HepG2 (cell line): ENCODE measurements around the gene HMGN4. TPM values are rescaled to one million over a fixed set of nuclear protein-coding genes. Genes with fewer than 3 reads are reported as not detected.
A peak's percentile ranks its signal among the peaks of the same experiment; 100 is the strongest.

ENCODE experiments used
- ARNT2 ChIP-seq: sonication (generic); formaldehyde crosslinking; IDR thresholded peaks from 2 replicates; pipeline ENCODE4 v1.8.0; 2022; ENCODE audit warnings: mild to moderate bottlenecking, low read depth, missing genetic modification reagents, moderate library complexity
- ATM ChIP-seq: fragments of 450-650 bp; IDR thresholded peaks from 2 replicates; pipeline ENCODE4 v1.7.1; 2017; ENCODE audit warnings: mild to moderate bottlenecking, borderline replicate concordance
- CENPX ChIP-seq: sonication (generic); formaldehyde crosslinking; IDR thresholded peaks from 2 replicates; pipeline ENCODE4 v1.9.0; 2021; ENCODE audit warnings: mild to moderate bottlenecking, missing genetic modification reagents, moderate library complexity
- CHD4 ChIP-seq: fragments of 200-600 bp; sonication (generic); IDR thresholded peaks from 2 replicates; pipeline ENCODE4 v1.7.0; 2017; ENCODE audit warnings: mild to moderate bottlenecking, low read length, borderline replicate concordance
- FOXA1 ChIP-seq, 2 experiments: fragments of 450-650 bp in 1 of 2; sonication (generic) in 1 of 2; formaldehyde crosslinking in 1 of 2; IDR thresholded peaks; 2 replicates each; pipeline versions ENCODE4 v1.4.0 to v1.6.1; 2016 to 2020; ENCODE audit warnings: missing genetic modification reagents in 1 of 2
- GLI4 ChIP-seq: sonication (generic); formaldehyde crosslinking; IDR thresholded peaks from 2 replicates; pipeline ENCODE4 v1.5.1; 2020; ENCODE audit warnings: missing genetic modification reagents, mild to moderate bottlenecking, moderate library complexity, borderline replicate concordance
- HDAC2 ChIP-seq: sonication (generic); formaldehyde crosslinking; IDR thresholded peaks from 2 replicates; pipeline ENCODE4 v1.4.0; 2020; ENCODE audit warnings: missing genetic modification reagents
- HNF4A ChIP-seq: sonication (generic); formaldehyde crosslinking; IDR thresholded peaks from 2 replicates; pipeline ENCODE4 v1.4.0; 2020; ENCODE audit warnings: missing genetic modification reagents
- HNF4G ChIP-seq, 2 experiments: sonication (generic) in 1 of 2; formaldehyde crosslinking in 1 of 2; IDR thresholded peaks; 2 replicates each; pipeline versions ENCODE4 v1.4.0 to v1.6.1; 2011 to 2020; ENCODE audit warnings: borderline replicate concordance in 2 of 2, low read depth in 2 of 2, mild to moderate bottlenecking in 2 of 2, low read length in 1 of 2, missing genetic modification reagents in 1 of 2, moderate library complexity in 1 of 2
- HOXA7 ChIP-seq: sonication (generic); formaldehyde crosslinking; IDR thresholded peaks from 2 replicates; pipeline ENCODE4 v1.8.1; 2022; ENCODE audit warnings: mild to moderate bottlenecking, missing genetic modification reagents, moderate library complexity
- MATR3 ChIP-seq: sonication (generic); formaldehyde crosslinking; IDR thresholded peaks from 2 replicates; pipeline ENCODE4 v1.4.0; 2020; ENCODE audit warnings: missing genetic modification reagents
- MIXL1 ChIP-seq: IDR thresholded peaks from 2 replicates; pipeline ENCODE4 v1.6.1; 2016
- NKX3-1 ChIP-seq: sonication (generic); formaldehyde crosslinking; IDR thresholded peaks from 2 replicates; pipeline ENCODE4 v1.5.0; 2020; ENCODE audit warnings: missing genetic modification reagents
- PRDM15 ChIP-seq: sonication (generic); formaldehyde crosslinking; IDR thresholded peaks from 2 replicates; pipeline ENCODE4 v1.4.0; 2020; ENCODE audit warnings: missing genetic modification reagents
- SOX13 ChIP-seq, 3 experiments: fragments of 450-650 bp in 1 of 3; sonication (generic) in 1 of 3; formaldehyde crosslinking in 1 of 3; IDR thresholded peaks in 2 of 3; conservative IDR thresholded peaks in 1 of 3; 2 replicates each; pipeline versions ENCODE4 v1.5.0 to v1.6.1; 2016 to 2020; ENCODE audit warnings: antibody characterized with exemption in 1 of 3, mild to moderate bottlenecking in 1 of 3, missing compliant biosample characterization in 1 of 3, missing genetic modification reagents in 1 of 3, moderate library complexity in 1 of 3
- SRSF1 ChIP-seq: fragments of 200-400 bp; formaldehyde crosslinking; optimal IDR thresholded peaks from 2 replicates; pipeline ENCODE3; 2017; ENCODE audit warnings: mild to moderate bottlenecking, low read depth, low read length, moderate library complexity
- STAT5B ChIP-seq: sonication (generic); formaldehyde crosslinking; IDR thresholded peaks from 2 replicates; pipeline ENCODE4 v1.4.0; 2020; ENCODE audit warnings: missing genetic modification reagents
- ZBTB20 ChIP-seq: sonication (generic); formaldehyde crosslinking; IDR thresholded peaks from 2 replicates; pipeline ENCODE4 v1.8.1; 2023; ENCODE audit warnings: missing genetic modification reagents, low read depth, mild to moderate bottlenecking, borderline replicate concordance
- ZFP36L2 ChIP-seq: sonication (generic); formaldehyde crosslinking; IDR thresholded peaks from 2 replicates; pipeline ENCODE4 v1.4.0; 2020; ENCODE audit warnings: missing genetic modification reagents
- ZKSCAN5 ChIP-seq: sonication (generic); formaldehyde crosslinking; IDR thresholded peaks from 2 replicates; pipeline ENCODE4 v1.5.1; 2020; ENCODE audit warnings: mild to moderate bottlenecking, missing genetic modification reagents
- ZMYM3 ChIP-seq: sonication (generic); formaldehyde crosslinking; IDR thresholded peaks from 2 replicates; pipeline ENCODE4 v1.5.1; 2020; ENCODE audit warnings: mild to moderate bottlenecking, missing genetic modification reagents
- ZNF34 ChIP-seq: sonication (generic); formaldehyde crosslinking; IDR thresholded peaks from 2 replicates; pipeline ENCODE4 v1.4.0; 2020; ENCODE audit warnings: mild to moderate bottlenecking, missing genetic modification reagents, borderline replicate concordance
- ZNF547 ChIP-seq: sonication (generic); formaldehyde crosslinking; IDR thresholded peaks from 2 replicates; pipeline ENCODE4 v1.5.1; 2020; ENCODE audit warnings: mild to moderate bottlenecking, missing genetic modification reagents
- ZNF772 ChIP-seq: sonication (generic); formaldehyde crosslinking; IDR thresholded peaks from 2 replicates; pipeline ENCODE4 v1.5.0; 2020; ENCODE audit warnings: mild to moderate bottlenecking, missing genetic modification reagents
- ZNF775 ChIP-seq: sonication (generic); formaldehyde crosslinking; IDR thresholded peaks from 2 replicates; pipeline ENCODE4 v1.4.0; 2020; ENCODE audit warnings: missing genetic modification reagents, mild to moderate bottlenecking, moderate library complexity, borderline replicate concordance
- ZSCAN25 ChIP-seq: sonication (generic); formaldehyde crosslinking; IDR thresholded peaks from 2 replicates; pipeline ENCODE4 v1.8.0; 2022; ENCODE audit warnings: mild to moderate bottlenecking, missing genetic modification reagents
- ZSCAN30 ChIP-seq: sonication (generic); formaldehyde crosslinking; IDR thresholded peaks from 2 replicates; pipeline ENCODE4 v1.5.0; 2020; ENCODE audit warnings: mild to moderate bottlenecking, missing genetic modification reagents
- polyA plus RNA-seq, 8 experiments: library from polyadenylated mRNA; depleted of rRNA in 3 of 8; stranded (reverse) in 7 of 8; unstranded in 1 of 8; fragments of >200 nt; fragmentation: Illumina TruSeq in 4 of 8; extraction: Trizol in 4 of 8; gene quantifications; 2 replicates each; pipeline versions ENCODE4 v1.2.1 to v1.2.3, GENCODE V29; 2011 to 2016; ENCODE audit warnings: low read depth in 4 of 8, missing spikeins in 1 of 8, mixed read lengths in 1 of 8; ENCODE audit not compliant: insufficient read depth in 1 of 8
- total RNA-seq, 5 experiments: library from RNA; depleted of rRNA; stranded (reverse); fragments of >200 nt; fragmentation: Illumina TruSeq; extraction: Trizol; gene quantifications; 2 replicates each; pipeline ENCODE4 v1.2.3, GENCODE V29; 2016; ENCODE audit warnings: low read depth in 1 of 5

Gene HMGN4
- total and polyA plus RNA-seq, 2 of the 13 experiments (the other 11 are each of a cell fraction or from before 2014, with no cell fraction given): 39.9 to 52.1 TPM

DNA sequence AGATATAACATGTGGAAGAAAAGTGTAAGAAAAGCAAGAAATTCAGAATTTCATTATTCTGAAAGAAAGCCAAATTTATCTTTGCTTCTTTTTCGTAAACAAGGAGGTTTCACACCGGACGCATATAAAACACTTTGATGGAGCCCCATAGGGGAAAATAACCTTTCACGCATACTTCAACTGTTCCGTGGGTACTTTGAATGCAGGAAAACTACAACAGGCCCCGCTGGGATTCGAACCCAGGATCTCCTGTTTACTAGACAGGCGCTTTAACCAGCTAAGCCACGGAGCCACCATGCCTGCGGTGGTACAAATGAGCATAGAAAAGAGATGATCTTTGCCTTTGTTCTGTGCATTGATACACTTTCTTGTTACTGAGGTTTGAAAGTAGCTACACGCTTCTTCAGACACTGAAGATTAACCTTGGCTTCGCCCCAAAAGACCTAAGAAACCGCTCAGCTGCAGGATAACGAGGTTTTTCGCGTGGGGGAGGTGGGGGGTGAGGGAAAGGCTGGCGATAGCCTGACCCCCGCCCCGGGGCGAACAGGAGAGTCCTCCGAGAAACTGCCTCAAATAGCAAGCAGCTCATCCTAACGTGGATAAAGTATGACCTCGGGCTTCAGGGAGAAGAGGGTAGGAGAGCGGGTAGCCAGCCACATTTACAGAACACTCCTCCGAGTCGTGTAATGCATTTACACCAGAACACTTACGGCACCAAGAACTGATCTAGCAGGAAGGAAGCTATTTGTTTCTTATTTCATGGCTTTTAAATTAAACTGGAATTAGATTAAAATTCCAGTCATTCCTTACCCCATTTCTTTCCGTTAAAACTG is 5.3 kb upstream of the HMGN4 start (continued):
- TF ChIP-seq HOXA7 (CRISPR knock-in tag) (no peak), HNF4A (CRISPR knock-in tag) (0 out of 2 replicates have a peak, but pooled peaks have one; percentile 11), STAT5B (CRISPR knock-in tag) (0 out of 2 replicates have a peak, but pooled peaks have one; percentile 51), ATM (no peak), ZKSCAN5 (CRISPR knock-in tag) (no peak), ZNF547 (CRISPR knock-in tag) (peak; percentile 91), SOX13 (IDR thresholded peaks at IDR 0.05) (peak; percentile 65), SOX13 (CRISPR knock-in tag; conservative IDR thresholded peaks at IDR 0.05 in 1 of 2, IDR thresholded peaks at IDR 0.05 in 1 of 2) (peak in 1 of 2 experiments; percentile 48; a peak in 1 of 4 replicates), GLI4 (CRISPR knock-in tag) (no peak), ZSCAN25 (peak; percentile 59; the same call in 1 of the 2 replicates), ZNF775 (CRISPR knock-in tag) (no peak), ZBTB20 (CRISPR knock-in tag) (peak; percentile 70), SRSF1 (no peak), ARNT2 (CRISPR knock-in tag) (peak; percentile 63), CENPX (CRISPR knock-in tag) (no peak), ZNF34 (CRISPR knock-in tag) (no peak), ZSCAN30 (CRISPR knock-in tag) (peak; percentile 96), MIXL1 (CRISPR knock-in tag) (peak; percentile 83), FOXA1 (IDR thresholded peaks at IDR 0.05) (no peak), FOXA1 (CRISPR knock-in tag; IDR thresholded peaks at IDR 0.05) (peak; percentile 66; the same call in 1 of the 2 replicates), ZFP36L2 (CRISPR knock-in tag) (no peak), NKX3-1 (peak; percentile 65; the same call in 1 of the 2 replicates), ZNF772 (CRISPR knock-in tag) (peak; percentile 78; the same call in 1 of the 2 replicates), MATR3 (CRISPR knock-in tag) (no peak), CHD4 (peak; percentile 50; the same call in 1 of the 2 replicates), ZMYM3 (CRISPR knock-in tag) (peak; percentile 49; the same call in 1 of the 2 replicates), PRDM15 (CRISPR knock-in tag) (no peak), HNF4G (IDR thresholded peaks at IDR 0.05; ENCODE audit: borderline replicate concordance, low read depth, low read length) (no peak), HNF4G (CRISPR knock-in tag; IDR thresholded peaks at IDR 0.05; ENCODE audit: borderline replicate concordance, low read depth) (no peak), HDAC2 (CRISPR knock-in tag) (peak; percentile 79)
